GM19193 (cell line): ENCODE data around the gene IFRD2.

Experiments used
- POLR2A ChIP-seq: IDR thresholded peaks from 4 replicates; pipeline ENCODE4 v1.6.1; 2011; ENCODE audit not compliant: insufficient read depth, insufficient read length; ENCODE audit errors: extremely low read depth

Gene IFRD2

GRCh38 chr3:50242851-50243542 lies 49.2 kb downstream of the IFRD2 start:
- no peak for TF ChIP-seq POLR2A

GRCh38 chr3:50242381-50242770 lies 49.9 kb downstream of the IFRD2 start:
- TF ChIP-seq POLR2A = no peak

- TF ChIP-seq POLR2A = peak; percentile 16
Observed at GRCh38 chr3:50241713-50242380, 50.4 kb downstream of the IFRD2 start.

- TF ChIP-seq POLR2A = no peak
Observed at GRCh38 chr3:50241163-50241562, 51.1 kb downstream of the IFRD2 start.

GRCh38 chr3:50239649-50240048 lies 52.6 kb downstream of the IFRD2 start:
- TF ChIP-seq POLR2A = no peak

- TF ChIP-seq POLR2A = no peak
Observed at GRCh38 chr3:50238549-50239026, 53.6 kb downstream of the IFRD2 start.

- TF ChIP-seq POLR2A = peak; percentile 77
Observed at GRCh38 chr3:50237754-50238548, 54.3 kb downstream of the IFRD2 start.
